Measurements from ENCODE around the gene CTBS. TPM values are rescaled to one million over a fixed set of nuclear protein-coding genes. Genes with fewer than 3 reads are reported as not detected.

CTBS gene
- total RNA-seq, 4 donors from 2014 or later, result 3.8 to 25.7 (median 16.2) TPM

DNA sequence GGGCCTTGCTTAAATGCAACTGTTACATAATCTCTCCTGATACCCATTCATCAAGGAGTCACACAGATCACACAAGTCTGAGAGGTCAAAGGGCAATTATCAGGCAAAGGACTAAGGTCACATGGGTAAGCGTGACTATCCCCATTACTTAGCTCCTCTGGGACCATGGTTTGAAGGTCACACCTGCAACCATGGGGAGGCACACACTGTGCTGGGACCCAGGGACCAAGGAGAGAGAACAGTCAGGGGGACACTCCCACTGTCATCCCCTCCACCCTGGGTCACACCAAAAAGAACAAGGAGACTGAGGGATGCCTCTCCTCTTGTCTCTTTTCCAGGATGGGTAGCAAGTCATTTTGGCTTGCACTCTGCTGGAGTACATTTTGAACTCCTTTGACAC, 30.9 kb upstream of the CTBS start:
- Histone ChIP-seq H3K27me3 (no peaks in the 10 kb centered on the region), H3K27ac (peak overlapping the region in 2 of 4 donors; percentile 78 to 79), H3K36me3 (no peaks in the 10 kb centered on the region), H3K4me3 (no peak overlapping the region), H3K9me3 (peaks cover 6 to 14% of the 10 kb centered on the region in 2 donors), H3K4me1 (peaks cover 0 to 6% (median 2%) of the 10 kb centered on the region in 4 donors)
- intact Hi-C loops (cut with DNase I; ENCODE audit: low total_unique reads), result loop anchor here (2.0 to 10.0 kb wide), 2 partner anchors 100 to 162 kb away; partner anchors contain the start of genes GNG5 and SPATA1
- WGBS, 2 donors (ENCODE audit: low coverage in 1 of 2), result 92 to 100% methylated on average over 1 of the region's 1 CpG
- TF ChIP-seq POLR2AphosphoS5 (IDR thresholded peaks at IDR 0.05) (no peak), EP300 (IDR thresholded peaks at IDR 0.05; ENCODE audit: low read depth) (no peak), CTCF (IDR thresholded peaks at IDR 0.05) (no peak), POLR2A (IDR thresholded peaks at IDR 0.05) (no peak)
- in situ Hi-C loops (cut with MboI; ENCODE audit: low pct_ligation_motif_present in 1 of 4, low pct_unique_long_range_greater_than_20kb in 1 of 4, low sequenced_read_pairs in 3 of 4), result loop anchor here in 3 of 4 donors (25.0 kb wide), 2 partner anchors 168 to 468 kb away; partner anchors contain the start of gene PRKACB (in 2 of the 3)
- no peak for DNase-seq

GRCh38 chr1:84603941-84604830, 29.9 kb upstream of the CTBS start:
- Histone ChIP-seq H3K36me3 (no peaks in the 10 kb centered on the region), H3K4me3 (peak overlapping the region in 2 of 4 donors; percentile 2 to 26), H3K4me1 (peaks cover 0 to 10% (median 2%) of the 10 kb centered on the region in 4 donors), H3K27ac (peak overlapping the region; percentile 55 to 79 (median 70)), H3K27me3 (no peaks in the 10 kb centered on the region), H3K9me3 (peaks cover 6 to 14% of the 10 kb centered on the region in 2 donors)
- in situ Hi-C loops (cut with MboI; ENCODE audit: low pct_ligation_motif_present in 1 of 4, low pct_unique_long_range_greater_than_20kb in 1 of 4, low sequenced_read_pairs in 3 of 4), result loop anchor here in 3 of 4 donors (25.0 kb wide), 2 partner anchors 167 to 467 kb away; partner anchors contain the start of gene PRKACB (in 2 of the 3)
- intact Hi-C loops (cut with DNase I; ENCODE audit: low total_unique reads), result loop anchor here (2.0 to 10.0 kb wide), 2 partner anchors 99 to 161 kb away; partner anchors contain the start of genes GNG5 and SPATA1
- TF ChIP-seq POLR2AphosphoS5 (IDR thresholded peaks at IDR 0.05) (peak in 1 of 3 donors; percentile 16), EP300 (IDR thresholded peaks at IDR 0.05; ENCODE audit: low read depth) (no peak), CTCF (IDR thresholded peaks at IDR 0.05) (peak; percentile 21 to 55 (median 45)), POLR2A (IDR thresholded peaks at IDR 0.05) (no peak)
- DNase-seq, result no peak
- 36 to 65% methylated on average over 2 to 15 of the region's 15 CpGs for WGBS, 2 donors (ENCODE audit: low coverage in 1 of 2)

- no peak for DNase-seq
- Histone ChIP-seq H3K9me3 (peaks cover 6 to 14% of the 10 kb centered on the region in 2 donors), H3K4me3 (peak overlapping the region in 1 of 4 donors; percentile 26), H3K27me3 (no peaks in the 10 kb centered on the region), H3K4me1 (peaks cover 0 to 11% (median 2%) of the 10 kb centered on the region in 4 donors), H3K27ac (peak overlapping the region; percentile 55 to 79 (median 70)), H3K36me3 (no peaks in the 10 kb centered on the region)
- intact Hi-C loops (cut with DNase I; ENCODE audit: low total_unique reads), result loop anchor here (10.0 kb wide), 1 partner anchor 98 kb away; the partner anchor contains the start of genes GNG5 and SPATA1
- 56 to 65% methylated on average over 2 of the region's 2 CpGs for WGBS, 2 donors (ENCODE audit: low coverage in 1 of 2)
- TF ChIP-seq EP300 (IDR thresholded peaks at IDR 0.05; ENCODE audit: low read depth) (no peak), CTCF (IDR thresholded peaks at IDR 0.05) (no peak), POLR2AphosphoS5 (IDR thresholded peaks at IDR 0.05) (no peak), POLR2A (IDR thresholded peaks at IDR 0.05) (no peak)
- in situ Hi-C loops (cut with MboI; ENCODE audit: low pct_ligation_motif_present in 1 of 4, low pct_unique_long_range_greater_than_20kb in 1 of 4, low sequenced_read_pairs in 3 of 4), result loop anchor here in 3 of 4 donors (25.0 kb wide), 2 partner anchors 166 to 466 kb away; partner anchors contain the start of gene PRKACB (in 2 of the 3)
Observed at GRCh38 chr1:84603223-84603622, 29.0 kb upstream of the CTBS start.

- 75 to 87% methylated on average over 5 of the region's 5 CpGs for WGBS, 2 donors (ENCODE audit: low coverage in 1 of 2)
- TF ChIP-seq CTCF (IDR thresholded peaks at IDR 0.05) (no peak), EP300 (IDR thresholded peaks at IDR 0.05; ENCODE audit: low read depth) (no peak)
- H3K4me3 ChIP-seq, result no peak overlapping the region
- H3K36me3 ChIP-seq, result no peaks in the 10 kb centered on the region
- in situ Hi-C loops (cut with MboI; ENCODE audit: low pct_ligation_motif_present in 1 of 4, low pct_unique_long_range_greater_than_20kb in 1 of 4, low sequenced_read_pairs in 3 of 4), result loop anchor here in 3 of 4 donors (25.0 kb wide), 2 partner anchors 163 to 463 kb away; partner anchors contain the start of gene PRKACB (in 2 of the 3)
- intact Hi-C loops (cut with DNase I; ENCODE audit: low total_unique reads), result loop anchor here (10.0 kb wide), 1 partner anchor 96 kb away; the partner anchor contains the start of genes GNG5 and SPATA1
- no peak overlapping the region for H3K27ac ChIP-seq
- no peak for DNase-seq
- H3K4me1 ChIP-seq, result peaks cover 0 to 11% (median 2%) of the 10 kb centered on the region in 4 donors
- peaks cover 6 to 11% of the 10 kb centered on the region in 2 donors for H3K9me3 ChIP-seq
- H3K27me3 ChIP-seq, result no peaks in the 10 kb centered on the region
Observed at GRCh38 chr1:84600796-84601195, 26.6 kb upstream of the CTBS start.
